ENCODE measurements around the gene TPT1.
A peak's percentile ranks its signal among the peaks of the same experiment; 100 is the strongest.
"Not testable (repeated sequence)": the region's sequence is repeated elsewhere in the genome, so short reads cannot be mapped to it uniquely, and the experiment has no call there.

The TPT1 gene

DNA sequence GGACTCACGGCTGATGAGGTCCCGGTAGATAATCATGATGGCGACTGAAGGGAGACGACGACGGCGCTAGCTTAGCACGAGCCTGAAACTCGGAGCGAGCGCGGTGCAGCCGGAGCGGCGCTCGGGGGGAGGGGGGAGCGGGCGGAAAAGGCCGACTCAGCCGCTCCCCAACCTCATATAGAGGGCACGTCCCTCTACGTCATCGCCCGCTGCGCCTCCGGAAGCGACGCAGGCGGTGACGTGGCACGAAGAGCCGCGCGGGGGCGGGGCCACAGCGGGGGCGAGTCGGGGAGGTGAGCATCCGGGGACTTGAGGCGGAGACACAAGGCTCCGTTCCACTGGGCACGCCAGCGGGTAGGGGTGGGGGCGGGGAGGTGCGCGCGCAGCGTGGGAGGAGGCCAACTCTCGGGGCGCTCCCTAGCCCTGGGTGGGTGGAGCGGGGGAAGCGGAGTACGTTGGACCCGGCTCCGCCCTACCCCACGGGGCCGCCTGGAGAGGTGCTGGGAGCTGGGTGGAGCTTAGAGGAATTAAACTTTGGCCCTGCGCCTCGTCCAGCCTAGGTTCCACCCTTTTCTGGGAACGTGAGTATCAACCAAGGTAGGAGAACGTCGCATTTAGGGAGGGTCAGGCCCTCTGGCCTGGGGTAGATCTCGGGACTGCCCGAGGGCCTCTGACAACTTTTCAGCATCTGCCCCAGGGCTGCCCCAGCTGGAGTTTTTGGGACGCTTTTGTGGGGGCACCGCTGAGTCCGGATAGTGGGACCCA, at the start of gene TPT1:
TPT1 (minus strand) TSS at position 150 of the 765 bp plus-strand sequence; CDS start at position 36, 114 bp downstream.
- DNase-seq (ENCODE audit: low read depth, low spot score): peak; percentile 94
- H3K27ac ChIP-seq: peak within 1 kb of the TSS; percentile 99

DNA sequence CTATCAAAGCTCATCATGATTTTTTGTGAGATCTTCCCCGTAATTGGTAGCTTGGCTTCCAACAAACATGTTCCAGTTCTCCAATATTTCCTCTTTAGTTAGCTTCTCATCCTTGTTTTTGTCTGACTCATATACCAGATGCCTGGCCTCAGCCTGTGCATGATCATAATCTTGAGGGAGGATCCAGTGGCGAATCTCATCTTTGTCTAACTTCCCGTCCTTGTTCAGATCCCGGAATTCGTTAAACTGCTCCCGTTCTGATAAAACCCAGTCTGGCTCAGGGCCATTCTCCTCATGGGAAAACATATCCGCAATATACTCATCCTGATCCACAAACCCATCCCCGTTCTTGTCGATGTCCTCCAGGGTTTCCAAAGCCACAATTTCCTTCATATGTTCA, 49.4 kb upstream of the TPT1 start:
- DNase-seq (ENCODE audit: low read depth, low spot score); H3K27ac ChIP-seq: not testable (repeated sequence)

DNA sequence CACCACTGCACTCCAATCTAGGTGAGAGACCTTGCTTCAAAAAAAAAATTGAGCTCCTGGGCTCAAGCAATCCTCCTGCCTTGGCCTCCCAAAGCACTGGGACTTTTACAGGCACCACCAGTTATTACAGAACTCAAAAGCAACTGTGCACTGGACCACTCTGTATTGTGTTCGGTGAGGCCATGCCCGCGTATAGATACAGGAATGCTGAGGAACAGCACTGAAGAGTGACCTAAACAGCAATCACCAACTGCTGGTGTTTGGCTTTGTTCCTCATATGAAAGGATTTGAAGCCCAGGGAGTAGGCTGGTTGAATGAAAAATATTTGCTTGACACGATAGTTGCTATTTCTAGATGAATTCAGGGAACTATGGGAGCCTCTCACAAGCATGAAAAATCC, 47.7 kb upstream of the TPT1 start:
- H3K27ac ChIP-seq: no peak overlapping the region
- DNase-seq (ENCODE audit: low read depth, low spot score): no peak

DNA sequence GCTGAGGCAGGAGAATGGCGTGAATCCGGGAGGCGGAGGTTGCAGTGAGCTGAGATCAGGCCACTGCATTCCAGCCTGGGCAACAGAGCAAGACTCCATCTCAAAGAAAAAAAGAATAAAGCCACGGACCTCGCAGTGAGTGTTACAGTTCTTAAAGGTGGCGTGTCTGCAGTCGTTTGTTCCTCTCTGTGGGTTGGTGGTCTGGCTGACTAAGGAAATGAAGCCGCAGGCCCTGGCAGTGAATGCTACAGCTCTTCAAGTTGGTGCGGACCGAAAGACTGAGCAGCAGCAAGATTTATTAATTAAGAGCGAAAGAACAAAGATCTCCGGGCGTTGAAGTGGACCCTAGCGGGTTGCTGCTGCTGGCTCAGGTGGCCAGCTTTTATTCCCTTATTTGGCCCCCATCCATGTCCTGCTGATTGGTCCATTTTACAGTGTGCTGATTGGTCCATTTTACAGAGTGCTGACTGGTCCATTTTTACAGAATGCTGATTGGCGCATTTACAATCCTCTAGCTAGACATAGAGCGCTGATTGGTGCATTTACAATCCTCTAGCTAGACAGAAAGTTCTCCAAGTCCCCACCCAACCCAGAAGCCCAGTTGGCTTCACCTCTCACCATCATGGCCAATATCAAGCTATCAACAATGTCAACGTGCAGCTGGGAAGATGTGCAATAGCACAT, 46.1 kb upstream of the TPT1 start:
- not testable (repeated sequence) for DNase-seq (ENCODE audit: low read depth, low spot score); H3K27ac ChIP-seq

DNA sequence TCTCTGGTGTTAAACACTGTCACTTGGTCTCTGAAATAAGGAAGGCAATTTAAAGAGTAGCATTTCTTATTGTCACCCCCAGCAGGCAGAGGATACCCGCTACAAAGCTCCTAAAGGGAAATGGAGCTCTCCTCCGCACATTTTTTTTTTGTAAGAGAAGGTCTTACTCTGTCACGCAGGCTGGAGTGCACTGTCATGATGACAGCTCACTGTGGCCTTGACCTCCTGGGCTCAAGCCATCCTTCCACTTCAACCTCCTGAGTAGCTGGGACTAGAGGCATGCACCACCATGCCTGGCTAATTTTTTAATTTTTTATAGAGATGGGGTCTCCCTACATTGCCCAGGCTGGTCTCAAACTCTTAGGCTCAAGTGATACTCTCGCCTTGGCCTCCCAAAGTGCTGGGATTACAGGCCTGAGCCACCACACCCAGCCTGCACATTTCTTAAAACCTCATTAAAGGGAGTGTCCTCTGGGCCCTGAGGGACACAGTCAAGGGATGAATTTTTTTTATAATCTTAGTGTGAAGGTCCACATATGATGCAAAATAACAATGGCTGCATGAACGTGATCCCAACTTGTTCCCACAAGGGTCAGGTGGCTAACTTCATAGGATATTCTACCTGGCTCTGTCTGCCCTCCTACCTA, 45.0 kb upstream of the TPT1 start:
- no peak overlapping the region for H3K27ac ChIP-seq
- DNase-seq (ENCODE audit: low read depth, low spot score): no peak

DNA sequence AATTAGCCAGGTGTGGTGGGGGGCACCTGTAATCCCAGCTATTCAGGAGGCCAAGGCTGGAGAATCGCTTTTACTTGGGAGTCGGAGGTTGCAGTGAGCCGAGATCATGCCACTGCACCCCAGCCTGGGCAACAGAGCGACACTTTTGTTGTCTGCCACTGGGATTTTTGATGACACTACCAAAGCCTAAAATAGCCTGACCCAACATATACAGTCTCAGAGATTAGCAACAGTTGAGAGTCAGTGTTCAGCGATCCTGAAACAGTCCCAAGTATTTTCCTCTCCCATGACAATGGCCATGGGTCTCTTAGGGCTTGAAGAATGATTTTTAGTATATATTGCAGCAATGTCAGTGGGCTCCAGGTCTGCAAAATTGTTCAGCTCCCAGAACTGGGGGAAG, 44.3 kb upstream of the TPT1 start:
- no peak for DNase-seq (ENCODE audit: low read depth, low spot score)
- no peak overlapping the region for H3K27ac ChIP-seq

DNA sequence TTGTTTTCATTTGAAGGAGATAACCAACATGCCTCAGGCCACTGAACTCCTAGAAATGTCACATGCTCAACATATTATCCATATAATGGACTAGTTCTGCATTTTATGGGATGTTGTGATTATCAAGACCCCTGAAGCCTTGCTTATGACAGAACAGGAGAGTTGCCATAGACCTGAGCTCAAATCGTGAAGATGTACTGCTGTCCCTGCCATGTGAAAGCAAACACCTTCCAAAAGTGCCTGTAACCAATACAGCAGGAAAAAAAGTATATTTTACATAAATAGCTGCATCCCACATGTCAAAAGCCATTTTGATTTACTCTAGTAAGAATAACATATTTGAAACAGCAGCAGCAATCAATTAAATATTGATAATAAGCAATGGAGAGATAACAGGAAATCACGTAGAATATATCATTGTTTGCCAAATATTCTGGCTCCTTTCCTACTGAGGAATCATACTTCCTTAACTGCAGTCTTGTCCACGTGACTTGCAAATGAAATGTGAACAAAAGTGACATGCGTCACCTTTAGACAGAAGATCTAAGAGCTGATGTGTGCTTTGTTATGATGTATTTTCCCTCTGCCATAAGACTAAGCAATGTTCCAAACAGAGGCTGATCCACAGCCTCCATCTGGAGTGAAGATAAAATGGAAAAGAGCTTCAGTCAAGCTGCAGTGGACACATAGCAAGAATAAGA, 43.6 kb upstream of the TPT1 start:
- H3K27ac ChIP-seq: no peak overlapping the region
- no peak for DNase-seq (ENCODE audit: low read depth, low spot score)

DNA sequence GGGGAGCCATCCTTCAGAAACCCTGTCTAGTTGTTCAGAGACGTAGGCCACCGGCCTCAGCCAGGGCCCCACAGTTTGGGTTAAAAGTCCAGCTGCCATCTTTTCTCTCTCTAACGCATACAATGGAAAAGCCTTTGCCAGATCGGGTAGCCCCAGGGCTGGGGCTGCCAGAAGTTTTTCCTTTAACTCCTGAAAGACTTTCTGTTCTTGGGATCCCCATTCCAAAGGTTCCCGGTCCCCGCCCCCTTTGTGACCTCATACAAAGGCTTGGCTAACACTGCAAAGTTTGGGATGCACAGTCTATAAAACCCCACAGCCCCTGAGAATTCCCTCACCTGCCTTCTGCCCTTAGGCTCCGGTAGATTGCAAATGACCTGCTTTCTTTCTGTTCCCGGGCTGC, 41.8 kb upstream of the TPT1 start:
- not testable (repeated sequence) for H3K27ac ChIP-seq; DNase-seq (ENCODE audit: low read depth, low spot score)

DNA sequence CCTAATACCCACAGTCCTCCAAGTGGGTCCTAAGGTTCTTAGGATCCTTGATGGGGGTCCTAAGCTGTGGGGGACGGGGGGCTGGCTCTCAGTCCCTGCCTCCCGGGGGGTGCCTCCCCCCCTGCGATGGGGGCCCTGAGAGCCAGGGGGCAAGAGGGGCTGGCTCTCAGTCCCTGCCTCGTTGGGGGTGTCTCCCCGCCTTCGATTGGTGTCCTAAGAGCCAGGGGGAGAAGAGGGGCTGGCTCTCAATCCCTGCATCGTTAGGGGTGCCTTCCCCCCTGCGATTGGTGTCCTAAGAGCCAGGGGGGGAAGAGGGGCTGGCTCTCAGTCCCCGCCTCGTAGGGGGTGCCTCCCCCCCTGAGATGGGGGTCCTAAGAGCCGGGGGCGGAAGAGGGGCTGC, 40.2 kb upstream of the TPT1 start:
- no peak overlapping the region for H3K27ac ChIP-seq
- DNase-seq (ENCODE audit: low read depth, low spot score): no peak

DNA sequence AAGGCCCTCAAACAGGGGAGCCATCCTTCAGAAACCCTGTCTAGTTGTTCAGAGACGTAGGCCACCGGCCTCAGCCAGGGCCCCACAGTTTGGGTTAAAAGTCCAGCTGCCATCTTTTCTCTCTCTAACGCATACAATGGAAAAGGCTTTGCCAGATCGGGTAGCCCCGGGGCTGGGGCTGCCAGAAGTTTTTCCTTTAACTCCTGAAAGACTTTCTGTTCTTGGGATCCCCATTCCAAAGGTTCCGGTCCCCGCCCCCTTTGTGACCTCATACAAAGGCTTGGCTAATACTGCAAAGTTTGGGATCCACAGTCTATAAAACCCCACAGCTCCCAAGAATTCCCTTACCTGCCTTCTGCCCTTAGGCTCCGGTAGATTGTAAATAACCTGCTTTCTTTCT, 39.7 kb upstream of the TPT1 start:
- H3K27ac ChIP-seq; DNase-seq (ENCODE audit: low read depth, low spot score): not testable (repeated sequence)

DNA sequence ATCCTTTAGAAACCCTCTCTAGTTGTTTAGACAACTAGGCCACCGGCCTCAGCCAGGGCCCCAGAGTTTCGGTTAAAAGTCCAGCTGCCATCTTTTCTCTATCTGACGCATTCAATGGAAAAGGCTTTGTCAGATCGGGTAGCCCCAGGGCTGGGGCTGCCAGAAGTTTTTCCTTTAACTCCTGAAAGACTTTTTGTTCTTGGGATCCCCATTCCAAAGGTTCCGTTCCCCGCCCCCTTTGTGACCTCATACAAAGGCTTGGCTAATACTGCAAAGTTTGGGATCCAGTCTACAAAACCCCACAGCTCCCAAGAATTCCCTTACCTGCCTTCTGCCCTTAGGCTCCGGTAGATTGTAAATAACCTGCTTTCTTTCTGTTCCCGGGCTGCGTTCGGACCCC, 38.5 kb upstream of the TPT1 start:
- not testable (repeated sequence) for H3K27ac ChIP-seq

DNA sequence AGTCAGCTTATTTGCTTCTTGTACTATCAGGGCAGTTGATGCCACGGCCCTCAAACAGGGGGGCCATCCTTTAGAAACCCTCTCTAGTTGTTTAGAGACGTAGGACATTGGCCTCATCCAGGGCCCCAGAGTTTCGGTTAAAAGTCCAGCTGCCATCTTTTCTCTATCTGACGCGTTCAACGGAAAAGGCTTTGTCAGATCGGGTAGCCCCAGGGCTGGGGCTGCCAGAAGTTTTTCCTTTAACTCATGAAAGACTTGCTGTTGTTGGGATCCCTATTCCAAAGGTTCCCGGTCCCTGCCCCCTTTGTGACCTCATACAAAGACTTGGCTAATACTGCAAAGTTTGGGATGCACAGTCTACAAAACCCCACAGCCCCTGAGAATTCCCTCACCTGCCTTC, 37.8 kb upstream of the TPT1 start:
- not testable (repeated sequence) for DNase-seq (ENCODE audit: low read depth, low spot score); H3K27ac ChIP-seq

More for the DNA sequence above, 38.5 kb upstream of the TPT1 start:
- DNase-seq (ENCODE audit: low read depth, low spot score): not testable (repeated sequence)

DNA sequence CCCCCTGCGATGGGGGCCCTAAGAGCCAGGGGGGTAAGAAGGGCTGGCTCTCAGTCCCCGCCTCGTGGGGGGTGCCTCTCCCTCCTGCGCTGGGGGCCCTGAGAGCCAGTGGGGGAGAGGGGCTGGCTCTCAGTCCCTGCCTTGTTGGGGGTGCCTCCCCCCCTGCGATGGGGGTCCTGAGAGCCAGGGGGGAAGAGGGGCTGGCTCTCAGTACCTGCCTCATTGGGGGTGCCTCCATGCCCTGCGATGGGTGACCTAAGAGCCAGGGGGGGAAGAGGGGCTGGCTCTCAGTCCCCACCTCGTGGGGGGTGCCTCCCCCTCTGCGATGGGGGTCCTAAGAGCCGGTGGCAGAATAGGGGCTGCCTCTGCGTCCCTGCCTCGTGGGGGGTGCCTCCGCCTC, 36.3 kb upstream of the TPT1 start:
- not testable (repeated sequence) for DNase-seq (ENCODE audit: low read depth, low spot score); H3K27ac ChIP-seq

DNA sequence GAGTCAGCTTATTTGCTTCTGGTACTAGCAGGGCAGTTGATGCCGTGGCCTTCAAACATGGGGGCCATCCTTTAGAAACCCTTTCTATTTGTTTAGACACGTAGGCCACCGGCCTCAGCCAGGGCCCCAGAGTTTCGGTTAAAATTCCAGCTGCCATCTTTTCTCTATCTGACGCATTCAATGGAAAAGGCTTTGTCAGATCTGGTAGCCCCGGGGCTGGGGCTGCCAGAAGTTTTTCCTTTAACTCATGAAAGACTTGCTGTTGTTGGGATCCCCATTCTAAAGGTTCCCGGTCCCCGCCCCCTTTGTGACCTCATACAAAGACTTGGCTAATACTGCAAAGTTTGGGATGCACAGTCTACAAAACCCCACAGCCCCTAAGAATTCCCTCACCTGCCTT, 35.7 kb upstream of the TPT1 start:
- H3K27ac ChIP-seq; DNase-seq (ENCODE audit: low read depth, low spot score): not testable (repeated sequence)

DNA sequence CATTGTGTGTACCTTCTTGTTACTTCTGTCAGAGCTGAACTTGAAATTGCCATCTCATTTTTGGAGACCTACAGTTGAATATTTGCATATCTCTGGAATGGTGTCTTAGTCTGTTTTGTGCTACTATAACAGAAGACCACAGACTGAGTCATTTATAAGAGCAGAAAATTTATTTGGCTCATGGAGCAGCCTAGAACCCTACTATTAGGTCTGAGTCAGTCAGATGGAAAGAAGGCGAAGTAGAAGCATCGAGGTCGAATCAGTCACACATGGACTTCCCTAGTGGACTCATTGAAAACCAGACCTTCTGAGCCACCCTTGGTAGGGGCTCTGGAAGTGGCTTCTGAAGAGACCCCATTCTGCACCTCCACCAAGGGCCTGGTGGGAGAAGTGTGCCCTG, 33.9 kb upstream of the TPT1 start:
- no peak for DNase-seq (ENCODE audit: low read depth, low spot score)
- no peak overlapping the region for H3K27ac ChIP-seq

DNA sequence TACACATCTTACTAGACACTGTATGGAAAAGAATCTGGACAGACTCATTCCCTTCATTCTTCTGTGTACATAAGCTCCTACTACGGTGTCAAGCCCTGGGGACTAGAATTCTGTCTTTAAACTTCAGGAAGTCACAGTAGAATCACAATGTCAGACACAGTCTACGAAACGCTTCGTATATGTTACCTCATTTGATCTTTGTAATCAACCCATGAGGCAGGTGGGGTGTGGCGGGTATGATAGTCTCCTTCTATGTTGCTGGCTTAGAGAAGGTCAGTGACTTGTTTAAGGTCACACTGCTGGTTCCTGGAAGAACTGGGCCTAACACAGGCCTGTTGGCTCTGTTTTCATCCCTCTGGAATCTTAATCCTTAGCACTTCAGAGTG, 32.2 kb upstream of the TPT1 start:
- DNase-seq (ENCODE audit: low read depth, low spot score): no peak
- no peak overlapping the region for H3K27ac ChIP-seq

DNA sequence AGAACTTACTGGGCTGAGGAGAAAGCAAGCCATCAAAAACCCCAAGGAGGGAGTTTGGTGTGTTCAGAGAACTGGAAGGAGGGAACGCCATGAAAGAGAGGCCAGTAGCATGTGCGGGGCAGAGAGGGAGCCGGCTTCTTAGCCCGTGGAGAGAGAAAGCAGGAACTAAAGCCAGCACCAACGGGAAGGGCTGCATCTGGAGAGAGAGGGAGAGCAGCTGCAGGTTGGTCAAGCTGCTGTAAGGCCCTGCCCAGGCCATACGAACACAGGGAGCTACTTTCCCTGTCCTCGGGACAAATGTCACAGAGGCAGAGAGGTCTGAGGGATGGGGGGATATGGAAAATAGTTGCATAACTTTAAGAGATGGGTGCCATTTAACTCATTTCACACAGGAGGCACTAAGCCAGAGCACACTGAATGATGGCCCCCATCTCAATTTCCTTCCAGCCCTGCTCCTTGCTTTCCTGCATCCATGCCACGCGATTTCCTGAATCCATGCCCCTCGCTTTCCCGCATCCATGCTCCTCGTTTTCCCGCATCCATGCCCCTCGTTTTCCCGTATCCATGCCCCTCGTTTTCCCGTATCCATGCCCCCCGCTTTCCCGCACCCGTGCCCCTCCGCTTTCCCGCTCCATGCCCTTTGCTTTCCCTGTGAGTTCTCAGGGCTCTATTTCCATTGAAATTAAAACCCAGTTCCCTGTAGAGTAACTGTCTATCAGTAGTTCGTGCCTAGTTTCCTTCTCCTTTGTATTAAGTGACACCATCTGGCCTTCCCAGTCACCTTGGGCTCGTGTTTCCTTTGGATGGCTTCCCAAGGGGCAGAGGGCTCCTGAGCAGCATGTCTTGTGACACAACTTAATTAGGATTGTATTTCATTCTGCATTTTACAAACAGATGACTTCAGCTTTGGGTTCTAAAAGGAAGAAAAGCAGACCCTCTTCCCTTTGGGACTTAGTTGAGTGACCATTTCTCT, 31.5 kb upstream of the TPT1 start:
- H3K27ac ChIP-seq: no peak overlapping the region
- DNase-seq (ENCODE audit: low read depth, low spot score): no peak

DNA sequence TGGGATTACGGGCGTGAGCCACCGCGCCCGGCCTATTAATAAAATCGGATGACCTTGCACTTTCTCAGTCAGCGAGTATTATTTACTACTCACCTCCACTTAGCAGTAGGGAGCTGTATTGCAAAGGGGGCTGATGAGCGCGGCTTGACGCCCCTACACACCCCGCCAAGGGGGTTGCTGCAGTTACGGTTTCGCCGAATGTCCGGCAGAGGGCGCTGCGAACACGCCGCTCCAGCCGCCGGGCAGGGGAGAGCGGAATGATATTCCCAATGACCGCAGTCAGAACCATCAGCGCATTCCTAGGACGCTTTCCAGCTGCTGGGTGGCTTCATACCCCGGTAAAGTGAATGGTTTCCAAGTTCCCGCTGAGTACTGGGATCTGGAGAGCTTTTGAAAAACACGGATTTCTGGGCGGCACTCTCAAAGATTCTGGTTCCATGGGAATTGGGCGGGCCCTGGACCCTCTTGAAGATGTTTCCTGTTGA, 30.0 kb upstream of the TPT1 start:
- no peak overlapping the region for H3K27ac ChIP-seq
- no peak for DNase-seq (ENCODE audit: low read depth, low spot score)

DNA sequence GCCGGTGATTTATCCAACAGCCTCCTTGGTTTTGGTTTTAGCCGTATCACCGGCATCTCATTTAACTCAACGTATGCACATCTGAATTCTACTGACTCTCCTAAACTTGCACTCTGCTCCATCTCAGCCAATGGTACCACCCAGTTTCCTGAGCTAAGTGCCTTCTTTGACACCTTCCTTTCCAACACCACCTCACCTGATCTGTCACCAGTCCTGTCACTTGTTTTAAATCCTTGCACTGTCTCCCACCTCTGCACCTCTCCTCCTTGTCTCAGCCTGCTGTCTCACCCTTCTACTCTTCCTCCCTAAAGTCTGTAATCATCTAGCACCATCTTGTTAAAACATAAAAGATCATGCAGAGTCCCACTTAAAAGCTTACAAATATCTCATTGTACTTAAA, 28.1 kb upstream of the TPT1 start:
- peak overlapping the region; percentile 100 for H3K27ac ChIP-seq
- no peak for DNase-seq (ENCODE audit: low read depth, low spot score)

All from epithelial cell of prostate (primary cell).